Activated T-cell treated with anti-CD3 and anti-CD28 coated beads for 4 hours (primary cell): ENCODE data around the gene NET1.
"Not testable (repeated sequence)": the region's sequence is repeated elsewhere in the genome, so short reads cannot be mapped to it uniquely, and the experiment has no call there.

ENCODE experiments used
- DNase-seq: peaks from one replicate; pipeline ENCODE4 v3.0.0-alpha.2; 2020

The NET1 gene

GRCh38 chr10:5400468-5401240 is 11.7 kb upstream of the NET1 start:
- DNase-seq, result no peak

- DNase-seq, result no peak
Observed at GRCh38 chr10:5402798-5403197, 9.6 kb upstream of the NET1 start.

GRCh38 chr10:5404208-5405041 is 7.9 kb upstream of the NET1 start, which contains the start of gene TUBAL3:
Gene TUBAL3 (minus strand): TSS chr10:5404828. CDS start chr10:5404792, 36 bp downstream.
- no peak for DNase-seq

GRCh38 chr10:5406918-5407317 is 5.4 kb upstream of the NET1 start:
- DNase-seq, result no peak

- DNase-seq, result not testable (repeated sequence)
Observed at GRCh38 chr10:5410787-5411186, 1.6 kb upstream of the NET1 start.

- no peak for DNase-seq
Observed at GRCh38 chr10:5411941-5412276, 448 bp upstream of the NET1 start.

- no peak for DNase-seq
Observed at GRCh38 chr10:5413012-5413938, 918 bp downstream of the NET1 start.

GRCh38 chr10:5416981-5417380 is 4.6 kb downstream of the NET1 start:
- DNase-seq, result no peak

GRCh38 chr10:5418584-5418983 is 6.2 kb downstream of the NET1 start:
- DNase-seq, result no peak

- no peak for DNase-seq
Observed at GRCh38 chr10:5419466-5420094, 7.2 kb downstream of the NET1 start.

- DNase-seq, result no peak
Observed at GRCh38 chr10:5423771-5424170, 11.4 kb downstream of the NET1 start.

- DNase-seq, result no peak
Observed at GRCh38 chr10:5424751-5425150, 12.4 kb downstream of the NET1 start.

GRCh38 chr10:5428133-5428532 is 15.8 kb downstream of the NET1 start:
- no peak for DNase-seq

- DNase-seq, result no peak
Observed at GRCh38 chr10:5433182-5433581, 20.8 kb downstream of the NET1 start.

GRCh38 chr10:5434017-5434753 is 21.8 kb downstream of the NET1 start:
- DNase-seq, result no peak

GRCh38 chr10:5435328-5435727 is 23.0 kb downstream of the NET1 start:
- no peak for DNase-seq

GRCh38 chr10:5440206-5440605 is 27.8 kb downstream of the NET1 start:
- no peak for DNase-seq

- no peak for DNase-seq
Observed at GRCh38 chr10:5441106-5441505, 28.7 kb downstream of the NET1 start.

GRCh38 chr10:5442065-5442989 is 30.0 kb downstream of the NET1 start:
- peak; percentile 34 for DNase-seq

- DNase-seq, result no peak
Observed at GRCh38 chr10:5442990-5443370, 30.6 kb downstream of the NET1 start.

GRCh38 chr10:5443429-5443828 is 31.1 kb downstream of the NET1 start:
- no peak for DNase-seq
